ENCODE measurements around the gene NDUFS4.
"Not testable (repeated sequence)": the region's sequence is repeated elsewhere in the genome, so short reads cannot be mapped to it uniquely, and the experiment has no call there.

NDUFS4 gene

DNA sequence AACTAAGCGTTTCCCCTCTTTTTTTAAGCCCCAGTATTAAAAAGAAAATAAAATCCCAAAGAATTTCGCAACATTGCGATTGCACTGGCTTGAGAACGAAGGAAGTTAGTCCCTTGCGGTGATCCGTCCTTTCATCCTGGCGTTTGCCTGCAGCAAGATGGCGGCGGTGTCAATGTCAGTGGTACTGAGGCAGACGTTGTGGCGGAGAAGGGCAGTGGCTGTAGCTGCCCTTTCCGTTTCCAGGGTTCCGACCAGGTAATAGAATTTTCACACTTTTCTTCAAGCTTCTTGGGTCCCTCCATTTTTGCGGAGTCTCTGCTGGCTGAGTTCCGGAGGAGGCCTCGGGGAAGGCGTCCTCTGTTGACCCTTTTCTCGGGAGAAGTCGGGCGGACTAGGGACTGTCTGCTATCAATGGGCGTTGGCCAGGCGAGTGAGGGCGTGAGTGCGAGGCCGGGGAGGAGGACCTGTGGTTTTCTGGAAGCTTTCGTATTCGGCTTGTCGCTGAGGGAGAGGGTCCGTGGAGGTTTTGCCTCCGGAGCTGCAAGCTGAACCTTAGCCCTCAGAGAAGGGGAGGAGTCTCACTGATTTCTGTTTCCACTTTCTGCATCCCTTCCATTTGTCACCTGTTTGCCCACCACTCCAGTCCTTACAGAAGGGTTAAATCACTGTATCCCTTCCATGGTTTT is at the start of gene NDUFS4:
Gene NDUFS4, plus strand, starts transcription at position 134 of the 686 bp plus-strand sequence. Its CDS starts 24 bp downstream, at position 158.
- DNase-seq: peak; percentile 91

DNA sequence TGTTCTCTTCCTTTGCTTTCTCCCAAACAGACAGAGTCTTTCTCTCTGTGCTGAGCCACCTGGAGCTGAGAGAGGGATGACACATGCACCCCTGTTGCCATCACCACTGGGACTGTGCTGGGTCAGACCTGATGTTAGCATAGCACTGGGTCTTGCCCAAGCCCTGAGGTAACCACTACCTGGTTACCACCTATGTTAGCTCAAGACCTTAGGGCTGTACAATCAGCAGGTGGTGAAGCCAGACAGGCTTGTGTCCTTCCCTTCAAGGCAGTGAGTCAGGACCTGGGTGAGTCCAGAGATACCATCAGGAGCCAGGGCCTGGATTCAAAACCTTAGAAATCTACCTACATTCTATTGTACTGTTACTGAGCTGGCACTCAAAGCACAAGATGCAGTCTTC is 47.9 kb upstream of the NDUFS4 start:
- no peak for DNase-seq

DNA sequence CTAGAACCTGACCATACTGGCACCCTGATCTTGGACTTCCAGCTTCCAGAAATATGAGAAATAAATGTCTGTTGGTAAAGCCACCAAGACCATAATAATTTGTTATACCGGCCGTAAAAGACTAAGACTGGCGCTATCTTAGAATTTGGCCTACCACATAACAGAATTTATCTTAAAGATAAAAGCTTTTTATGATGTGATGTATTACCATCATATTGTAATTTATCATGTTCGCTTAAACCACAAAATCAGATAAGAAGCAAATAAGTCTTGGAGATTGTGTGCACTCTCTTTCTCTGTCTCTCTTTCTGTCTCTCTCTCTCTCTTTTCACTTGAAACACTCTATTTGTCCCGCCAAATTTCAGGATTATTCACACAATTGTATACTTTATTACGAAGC is 44.5 kb upstream of the NDUFS4 start:
- no peak for DNase-seq

DNA sequence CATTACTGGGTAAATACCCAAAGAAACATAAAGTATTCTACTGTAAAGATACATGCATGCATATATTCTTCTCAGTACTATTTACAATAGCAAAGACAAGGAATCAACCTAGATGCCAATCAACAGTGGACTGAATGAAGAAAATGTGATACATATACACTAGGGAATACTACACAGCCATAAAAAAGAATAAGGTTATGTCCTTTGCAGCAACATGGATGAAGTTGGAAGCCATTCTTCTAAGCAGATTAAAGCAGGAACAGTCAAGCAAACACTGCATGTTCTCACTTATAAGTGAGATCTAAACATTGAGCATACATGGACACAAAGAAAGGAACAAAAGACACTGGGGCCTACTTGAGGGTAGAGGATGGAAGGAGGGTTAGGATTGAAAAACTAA is 39.6 kb upstream of the NDUFS4 start:
- no peak for DNase-seq

DNA sequence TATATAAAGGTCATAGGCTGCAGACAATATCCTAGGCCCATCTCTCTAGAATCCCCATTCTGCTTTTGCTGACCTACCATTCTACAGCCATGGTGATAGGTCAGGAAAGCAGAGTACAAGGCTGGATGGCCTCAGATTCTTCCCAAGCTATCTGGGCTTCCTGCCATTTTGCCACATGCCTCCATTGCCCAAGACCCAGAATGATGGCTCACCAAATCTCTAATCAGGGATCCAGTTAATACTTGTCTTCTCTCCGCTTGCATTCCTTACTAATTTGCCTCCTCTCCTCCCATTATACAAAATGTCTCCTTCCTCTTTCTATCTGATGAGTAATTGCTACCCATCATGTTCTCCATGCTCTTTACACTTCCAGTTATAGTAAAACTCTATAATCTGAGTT is 22.7 kb upstream of the NDUFS4 start:
- no peak for DNase-seq

DNA sequence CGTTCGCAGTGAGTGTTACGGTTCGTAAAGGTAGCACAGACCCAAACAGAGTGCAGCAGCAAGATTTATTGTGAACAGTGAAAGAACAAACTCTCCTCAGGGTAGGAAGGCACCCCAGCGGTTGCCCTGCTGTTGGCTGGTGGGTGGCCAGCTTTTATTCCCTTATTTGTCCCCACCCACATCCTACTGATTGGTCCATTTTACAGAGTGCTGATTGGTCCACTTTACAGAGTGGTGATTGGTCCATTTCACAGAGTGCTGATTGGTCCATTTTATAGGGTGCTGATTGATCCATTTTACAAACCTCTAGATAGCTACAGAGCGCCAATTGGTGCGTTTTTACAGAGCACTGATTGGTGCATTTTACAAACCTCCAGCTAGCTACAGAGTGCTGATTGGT is 19.7 kb upstream of the NDUFS4 start:
- not testable (repeated sequence) for DNase-seq

DNA sequence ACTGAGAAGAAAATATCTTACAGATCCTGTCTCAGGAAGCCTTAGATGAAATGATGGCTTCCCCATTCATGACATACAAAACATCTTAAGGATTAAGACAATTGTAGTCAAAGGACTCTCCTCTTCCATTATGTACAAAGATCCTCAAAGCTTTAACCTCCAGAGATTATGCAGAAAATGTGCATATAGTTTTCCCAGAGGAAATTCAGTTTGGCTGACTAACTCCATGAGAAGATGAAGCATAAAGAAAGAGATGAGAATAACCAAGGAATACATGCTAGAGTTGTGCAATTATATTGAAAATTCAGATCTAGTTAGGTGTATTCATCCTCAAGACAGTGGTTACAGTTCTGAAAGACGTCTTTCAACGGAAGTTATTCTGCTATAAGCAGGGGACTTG is 18.6 kb upstream of the NDUFS4 start:
- no peak for DNase-seq

DNA sequence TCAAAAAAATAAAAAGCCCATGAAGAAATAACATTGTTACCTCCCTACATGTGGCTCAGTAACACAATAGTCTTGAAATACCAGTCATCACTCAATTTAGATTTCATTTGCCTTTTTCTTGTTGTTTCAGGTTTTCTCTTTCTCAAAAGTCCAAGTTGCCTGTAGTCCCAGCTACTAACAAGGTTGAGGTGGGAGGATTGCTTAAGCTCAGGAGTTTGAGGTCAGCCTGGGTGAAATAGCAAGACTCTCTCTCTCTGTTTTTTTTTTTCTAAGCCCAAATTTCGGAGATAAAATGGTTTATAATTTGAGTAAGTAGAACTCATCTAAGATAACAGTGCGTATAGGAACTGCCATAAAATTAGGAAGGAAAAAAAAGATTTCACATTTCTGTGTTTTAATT is 17.5 kb upstream of the NDUFS4 start:
- no peak for DNase-seq

DNA sequence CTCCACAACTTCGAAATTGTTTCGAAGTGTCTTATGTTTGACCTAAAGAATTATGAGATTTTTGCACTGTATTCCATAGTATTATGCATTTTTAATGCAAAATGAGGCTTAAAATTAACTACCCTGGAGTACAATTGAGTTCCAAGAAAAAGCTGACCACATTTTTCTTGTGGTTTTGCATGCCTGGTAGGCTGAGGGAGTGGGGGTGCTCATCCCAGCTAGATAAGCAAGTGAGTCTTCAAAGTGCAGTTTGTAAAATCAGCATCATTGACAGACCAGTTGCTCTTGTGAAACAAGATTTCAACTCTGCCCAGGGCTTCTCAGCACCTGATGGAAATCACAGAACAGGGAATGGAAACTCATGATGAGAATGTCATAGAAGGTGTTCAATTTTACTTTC is 17.0 kb upstream of the NDUFS4 start:
- DNase-seq: no peak

DNA sequence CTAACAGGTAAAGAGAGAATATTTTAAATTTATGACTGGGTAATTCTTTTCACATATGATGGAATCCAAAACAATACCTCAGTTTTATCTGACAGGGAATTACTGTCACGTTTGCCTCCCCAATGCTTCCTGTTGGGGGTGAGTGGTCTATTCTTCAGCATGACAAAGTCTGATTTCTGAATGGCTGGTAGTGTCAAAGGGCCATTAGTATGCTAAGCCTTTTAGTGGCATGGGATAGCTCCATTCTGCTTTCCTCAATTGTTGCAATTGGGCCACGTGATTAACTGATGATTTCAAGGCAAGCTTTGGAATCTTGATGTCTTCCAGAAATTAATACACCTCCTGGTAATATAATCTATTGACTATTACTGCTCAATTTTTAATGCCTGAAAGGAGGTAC is 14.7 kb upstream of the NDUFS4 start:
- DNase-seq: no peak

DNA sequence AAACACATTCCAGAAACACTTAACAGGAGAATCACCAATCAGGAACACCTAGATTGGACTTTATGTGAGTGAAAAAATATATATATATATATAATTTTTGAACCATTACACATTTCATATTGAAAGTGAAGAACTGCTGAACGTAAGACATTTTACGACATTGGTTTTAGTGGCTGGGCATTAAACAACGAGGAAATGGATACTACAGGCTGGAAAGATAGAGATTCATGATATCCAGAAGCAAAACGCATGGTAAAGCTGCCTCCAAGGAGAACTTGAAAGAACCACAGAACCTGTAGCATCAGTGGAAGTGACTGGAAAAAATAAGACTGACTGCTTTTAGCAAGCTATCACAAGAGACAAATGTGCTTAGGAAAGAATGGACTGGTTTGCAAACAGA is 13.2 kb upstream of the NDUFS4 start:
- DNase-seq: no peak

DNA sequence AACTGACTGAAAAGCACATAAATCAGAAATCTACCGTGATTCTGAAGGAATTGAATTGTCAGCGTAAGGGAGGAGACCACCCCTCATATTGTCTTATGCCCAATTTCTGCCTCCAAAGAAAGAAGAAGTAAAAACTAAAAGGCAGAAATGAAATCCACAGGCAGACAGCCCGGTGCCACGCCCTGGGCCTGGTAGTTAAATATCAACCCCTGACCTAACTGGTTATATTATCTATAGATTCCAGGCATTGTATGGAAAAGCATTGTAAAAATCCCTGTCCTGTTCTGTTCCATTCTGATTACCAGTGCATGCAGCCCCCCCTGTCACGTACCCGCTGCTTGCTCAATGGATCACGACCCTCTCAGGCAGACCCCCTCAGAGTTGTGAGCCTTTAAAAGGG is 11.9 kb upstream of the NDUFS4 start:
- not testable (repeated sequence) for DNase-seq

DNA sequence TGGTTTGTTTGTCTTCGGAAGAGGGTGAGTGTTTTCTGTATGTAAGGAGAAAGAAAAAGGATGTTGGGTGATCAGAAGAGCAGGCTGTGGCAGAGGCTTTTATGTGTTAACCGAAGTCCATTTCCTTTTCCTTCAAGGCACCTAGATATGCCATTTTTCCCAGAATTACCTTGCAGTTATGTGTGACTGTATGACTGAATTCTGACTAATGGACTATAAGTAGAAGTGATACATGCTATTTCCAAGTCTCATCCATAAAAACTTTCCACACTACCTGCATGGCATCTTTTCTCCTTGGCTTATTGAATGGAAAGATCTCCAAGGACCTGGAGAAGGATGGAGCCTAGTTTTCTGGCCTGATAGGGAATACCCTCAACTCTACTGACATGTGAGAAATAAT is 10.6 kb upstream of the NDUFS4 start:
- no peak for DNase-seq

DNA sequence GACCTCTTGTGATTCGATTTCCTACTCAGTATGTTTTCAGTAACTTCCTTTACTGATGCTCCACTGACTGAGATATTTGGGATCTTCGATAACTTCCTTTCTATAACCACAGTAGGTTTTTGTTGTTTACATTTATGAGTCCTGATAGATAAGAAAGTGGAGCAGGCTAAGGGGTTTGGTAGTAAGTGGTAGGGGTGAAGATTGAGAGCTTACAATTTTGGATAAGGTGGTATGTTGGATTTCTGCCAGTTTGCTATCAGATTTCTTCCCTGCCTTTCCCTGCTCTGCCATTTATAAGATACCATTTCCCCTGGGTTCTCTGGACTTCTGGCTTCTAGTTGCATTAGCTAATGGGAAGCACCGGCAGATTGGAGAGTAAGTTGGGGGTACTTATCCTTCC is 7.9 kb upstream of the NDUFS4 start:
- no peak for DNase-seq

DNA sequence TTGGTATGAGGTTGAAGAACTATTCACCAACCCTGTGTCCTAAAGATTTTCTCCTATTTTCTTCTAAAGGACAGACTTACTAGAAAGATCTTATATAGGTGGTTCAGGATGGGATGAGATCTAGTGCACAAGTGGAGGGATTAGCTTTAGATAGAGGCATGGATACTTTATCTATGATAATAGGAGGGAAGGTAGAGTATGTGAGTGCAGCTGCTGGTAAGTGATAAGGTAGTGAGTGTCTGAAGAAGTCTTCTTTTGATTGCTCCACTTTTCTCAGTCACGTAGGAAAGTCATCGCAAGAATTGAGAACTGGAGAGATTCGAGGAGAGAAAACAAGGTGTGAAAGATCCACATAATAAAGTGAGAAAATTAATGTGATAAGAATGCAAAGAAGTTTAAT is 6.0 kb upstream of the NDUFS4 start:
- DNase-seq: no peak

DNA sequence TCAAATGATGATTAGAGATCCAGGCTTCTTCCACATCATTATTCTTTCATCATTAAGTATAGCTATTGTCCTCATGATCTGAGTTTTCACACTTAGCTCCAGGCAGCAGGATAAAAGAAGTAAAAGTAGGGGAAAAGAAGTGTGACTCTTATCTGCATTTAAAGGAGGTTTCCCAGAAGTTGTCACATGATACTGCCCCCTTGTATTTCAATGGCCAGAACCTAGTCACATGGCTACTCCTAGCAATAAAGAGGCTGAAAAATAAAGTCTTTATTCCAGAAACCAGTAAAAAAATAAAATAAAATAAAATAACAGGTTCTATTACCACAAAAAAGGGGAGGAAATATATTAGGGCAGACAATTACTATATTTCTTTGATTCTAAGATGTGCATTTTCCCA is 5.3 kb upstream of the NDUFS4 start:
- DNase-seq: no peak

DNA sequence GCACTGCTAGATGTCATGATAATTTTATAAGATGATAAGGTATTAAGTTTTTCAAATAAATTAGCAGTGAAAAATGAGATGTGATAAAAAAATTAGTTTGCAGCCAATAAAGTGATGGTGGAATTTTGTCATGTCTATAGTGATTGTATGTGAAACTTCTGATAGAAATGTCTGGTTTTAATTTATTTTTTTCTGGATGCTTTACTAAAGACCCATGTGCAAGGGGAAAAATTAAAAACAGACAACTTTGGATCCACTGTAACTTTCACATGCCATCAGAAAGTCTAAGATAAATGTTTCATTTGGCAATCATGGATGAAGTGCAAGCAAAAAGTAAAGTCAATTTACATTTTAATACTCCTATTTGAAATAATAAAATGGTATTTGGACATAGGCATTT is 4.4 kb upstream of the NDUFS4 start:
- DNase-seq: no peak

DNA sequence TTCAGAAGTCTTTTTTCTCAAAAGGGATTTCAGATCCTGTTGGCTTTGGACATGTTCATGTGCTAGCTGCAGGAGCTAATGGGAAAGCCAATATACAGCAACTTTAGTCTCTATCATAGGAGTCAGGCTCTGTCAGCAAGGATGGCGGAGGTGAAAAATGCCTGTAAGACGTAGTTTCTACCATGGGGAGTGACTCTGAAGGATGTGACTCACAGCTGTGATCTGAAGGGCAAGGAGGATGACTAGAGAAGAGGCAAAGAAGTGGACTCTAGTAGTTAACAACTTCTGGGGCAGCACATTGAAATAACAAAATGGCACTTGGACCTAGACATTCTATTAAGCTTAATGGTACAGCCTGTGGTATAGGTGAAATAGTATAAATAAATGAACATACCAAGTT is 3.1 kb upstream of the NDUFS4 start:
- no peak for DNase-seq

DNA sequence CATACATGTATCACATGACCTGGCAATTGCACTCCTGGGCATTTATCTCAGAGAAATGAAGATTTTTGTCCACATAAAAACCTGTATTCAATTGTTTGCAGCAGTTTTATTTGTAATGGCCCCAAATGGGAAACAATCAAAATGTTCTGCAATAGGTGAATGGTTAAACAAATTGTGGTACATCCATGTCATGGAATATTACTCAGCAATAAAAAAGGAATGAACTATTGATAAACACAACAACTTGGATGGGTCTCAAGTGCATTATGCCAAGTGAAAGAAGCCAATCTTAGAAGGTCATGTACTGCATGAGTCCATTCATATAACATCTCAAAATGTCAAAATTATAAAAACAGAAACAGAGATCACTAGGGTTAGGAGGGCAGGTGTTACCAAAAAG is 1.5 kb upstream of the NDUFS4 start:
- DNase-seq: no peak

DNA sequence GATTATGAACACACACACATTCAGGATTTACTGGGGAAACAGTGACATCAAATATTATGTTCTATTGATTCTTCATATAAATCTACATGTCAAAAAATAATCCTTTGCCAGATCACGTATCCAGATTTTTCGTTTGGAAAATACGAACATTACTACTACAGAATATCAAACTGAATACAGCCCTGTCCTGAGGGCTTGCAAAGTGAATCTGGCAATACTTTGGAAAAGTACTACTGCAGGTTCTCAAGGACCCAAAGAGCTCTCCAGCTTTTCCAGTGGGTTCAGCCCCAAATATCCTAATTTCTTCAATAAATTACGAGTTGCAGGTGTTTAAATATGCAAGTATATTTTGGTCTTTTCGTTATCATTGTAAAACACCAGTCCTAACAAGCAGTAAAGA is 411 bp upstream of the NDUFS4 start:
- no peak for DNase-seq

DNA sequence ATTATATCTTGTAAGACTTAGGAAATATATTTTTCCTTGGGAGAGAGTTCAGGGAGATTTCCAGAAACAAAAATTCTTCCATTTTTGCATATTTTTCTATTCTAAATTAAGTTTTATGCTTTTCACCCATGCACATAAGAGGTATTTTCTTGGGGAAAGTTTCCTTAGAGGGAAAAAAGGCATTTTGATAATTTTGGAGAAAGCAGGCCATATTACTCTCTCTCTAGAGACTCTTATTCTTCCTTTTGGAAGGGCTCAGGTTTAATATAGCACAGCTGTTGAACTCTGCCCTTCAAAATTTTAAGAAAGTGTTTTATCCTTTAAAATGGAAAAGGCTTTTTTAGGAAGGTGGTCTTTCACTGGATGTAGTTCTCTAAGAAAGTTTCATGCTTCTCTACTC is 8.0 kb downstream of the NDUFS4 start:
- no peak for DNase-seq

DNA sequence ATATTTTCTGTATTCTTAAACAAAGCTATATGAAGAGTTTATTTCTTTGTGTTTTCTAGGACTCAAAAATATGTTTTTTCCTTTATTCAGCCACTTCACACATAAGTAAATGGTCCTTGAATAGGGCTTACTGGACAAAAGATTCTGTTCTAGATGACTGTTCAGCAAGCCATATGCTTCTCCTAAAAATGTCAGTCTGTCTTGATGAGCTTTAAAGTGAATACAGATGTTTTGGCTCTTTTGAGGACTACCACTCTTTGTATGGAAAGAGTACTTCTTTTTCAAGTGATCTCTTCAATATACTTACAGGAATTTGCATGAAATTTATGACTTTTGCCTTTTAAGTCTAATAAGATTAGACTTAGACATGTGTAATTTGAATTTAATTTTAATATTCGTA is 8.4 kb downstream of the NDUFS4 start:
- DNase-seq: no peak

DNA sequence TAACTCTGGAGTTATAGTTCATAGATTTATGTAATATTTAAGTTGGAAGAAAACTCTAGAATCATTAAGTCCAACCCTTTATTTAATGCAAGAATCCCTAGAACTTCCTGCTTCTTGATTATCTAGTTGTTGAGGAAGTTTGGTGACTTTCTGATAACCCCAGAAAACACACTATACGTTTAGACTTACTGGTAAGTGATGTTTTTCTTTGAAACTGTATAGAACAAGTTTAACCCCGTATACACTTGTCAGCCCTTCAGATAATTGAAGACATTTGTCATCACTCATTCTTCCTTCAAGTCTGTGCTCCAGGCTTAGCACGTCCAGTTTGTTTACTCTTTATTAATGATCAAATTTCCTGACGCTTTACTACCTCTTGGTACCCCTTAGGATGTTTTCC is 9.0 kb downstream of the NDUFS4 start:
- no peak for DNase-seq

DNA sequence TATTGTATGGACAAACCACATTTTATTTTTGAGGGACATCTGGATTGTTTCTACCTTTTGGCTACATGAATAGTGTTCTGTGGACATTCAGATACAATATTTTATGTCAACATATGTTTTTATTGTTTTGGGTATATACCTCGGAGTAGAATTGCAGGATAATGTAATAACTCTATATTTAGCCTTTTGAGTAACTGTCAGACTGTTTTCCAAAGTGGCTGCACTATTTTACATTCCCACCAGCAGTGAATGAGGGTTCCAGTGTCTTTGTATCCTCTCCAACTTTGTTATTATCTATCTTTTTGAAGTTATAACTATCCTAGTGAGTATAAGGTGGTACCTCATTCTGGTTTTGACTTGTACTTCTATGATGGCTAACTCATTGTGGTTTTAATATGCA is 11.0 kb downstream of the NDUFS4 start:
- no peak for DNase-seq

DNA sequence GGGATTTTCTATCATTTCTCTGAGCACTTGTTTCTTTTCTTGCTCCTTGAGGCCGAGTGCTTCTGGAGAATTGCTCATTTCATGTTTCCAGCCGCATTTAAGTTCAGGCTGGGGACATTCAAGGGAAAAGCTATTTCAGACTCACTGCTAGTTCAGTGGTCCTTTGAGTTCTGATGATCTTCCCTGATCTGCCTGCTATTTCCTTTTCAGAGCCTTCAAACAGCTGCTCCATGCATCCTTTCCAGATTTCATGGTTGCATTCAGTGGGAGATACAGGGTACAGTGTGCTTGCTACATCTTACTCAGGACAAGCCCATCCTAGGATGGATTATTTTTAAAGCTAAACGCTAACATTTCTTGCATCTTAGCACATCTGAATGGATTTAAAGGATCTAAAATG is 14.7 kb downstream of the NDUFS4 start:
- DNase-seq: no peak

DNA sequence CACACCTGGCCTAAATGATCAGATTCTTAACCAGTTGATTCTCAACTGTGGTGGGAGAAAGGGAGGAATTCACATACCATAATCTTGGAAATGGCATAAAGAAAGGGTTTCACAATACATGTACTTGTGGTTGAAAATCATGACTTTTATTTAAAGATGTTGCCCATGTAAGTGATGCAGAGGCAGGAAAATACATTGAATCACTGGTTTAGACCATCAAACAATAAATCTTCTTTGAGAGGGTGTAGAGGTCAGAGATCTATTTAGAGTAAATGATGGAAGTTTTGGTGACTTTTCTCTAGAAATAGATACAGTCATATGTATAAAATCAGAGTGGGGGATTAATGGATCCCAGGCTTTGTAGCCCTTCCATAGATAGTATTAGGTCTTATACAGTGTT is 15.4 kb downstream of the NDUFS4 start:
- DNase-seq: no peak
